Activated T-cell treated with anti-CD3 and anti-CD28 coated beads for 4 hours (primary cell): ENCODE data around the gene FGFR2.

ENCODE experiments used
- DNase-seq: peaks from one replicate; pipeline ENCODE4 v3.0.0-alpha.2; 2020

Gene FGFR2

GRCh38 chr10:121609426-121610380, 11.5 kb upstream of the FGFR2 start:
- no peak for DNase-seq

- peak; percentile 5 for DNase-seq
These were observed 10.4 kb upstream of the FGFR2 start for GRCh38 chr10:121608469-121609190.

GRCh38 chr10:121607310-121608055, 9.2 kb upstream of the FGFR2 start:
- DNase-seq: no peak

GRCh38 chr10:121605708-121606107, 7.5 kb upstream of the FGFR2 start:
- DNase-seq: no peak

DNA sequence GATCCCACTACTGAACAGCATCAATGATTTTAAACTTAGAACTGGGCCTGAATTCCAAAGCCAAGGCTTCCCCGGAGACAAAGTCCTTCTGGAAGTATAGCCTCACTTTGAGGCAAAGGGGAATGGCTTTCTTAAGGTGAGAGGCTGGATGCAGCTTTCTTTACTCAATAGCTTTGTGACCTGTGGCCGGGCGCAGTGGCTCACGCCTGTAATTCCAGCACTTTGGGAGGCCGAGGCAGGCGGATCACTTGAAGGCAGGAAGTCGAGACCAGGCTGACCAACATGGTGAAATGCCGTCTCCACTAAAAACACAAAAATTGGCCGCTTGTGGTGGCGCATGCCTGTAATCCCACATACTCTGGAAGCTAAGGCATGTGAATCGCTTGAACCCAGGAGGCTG, 3.2 kb upstream of the FGFR2 start:
- no peak for DNase-seq

GRCh38 chr10:121600611-121601010, 2.4 kb upstream of the FGFR2 start:
- DNase-seq: no peak

DNA sequence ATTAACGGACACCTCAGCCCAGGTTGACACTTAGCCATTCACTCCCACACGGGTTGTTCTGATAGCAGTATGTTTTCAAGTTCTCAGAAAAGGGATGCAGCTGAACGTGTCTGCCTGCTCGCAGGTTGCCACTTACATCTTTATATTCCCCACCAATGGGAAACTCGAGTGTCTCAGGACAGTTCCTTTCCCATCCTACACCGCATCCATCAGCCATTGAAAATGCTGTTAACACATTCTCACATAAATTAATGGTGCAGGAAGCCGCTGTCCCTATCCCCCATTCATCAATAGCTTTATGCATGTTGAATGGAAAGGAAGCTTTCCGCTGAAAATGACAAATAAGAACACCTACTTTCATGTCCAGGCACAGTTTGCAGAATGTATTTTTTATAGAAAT, 1.7 kb upstream of the FGFR2 start:
- no peak for DNase-seq

GRCh38 chr10:121597504-121598262, 561 bp downstream of the FGFR2 start:
- DNase-seq: no peak

DNA sequence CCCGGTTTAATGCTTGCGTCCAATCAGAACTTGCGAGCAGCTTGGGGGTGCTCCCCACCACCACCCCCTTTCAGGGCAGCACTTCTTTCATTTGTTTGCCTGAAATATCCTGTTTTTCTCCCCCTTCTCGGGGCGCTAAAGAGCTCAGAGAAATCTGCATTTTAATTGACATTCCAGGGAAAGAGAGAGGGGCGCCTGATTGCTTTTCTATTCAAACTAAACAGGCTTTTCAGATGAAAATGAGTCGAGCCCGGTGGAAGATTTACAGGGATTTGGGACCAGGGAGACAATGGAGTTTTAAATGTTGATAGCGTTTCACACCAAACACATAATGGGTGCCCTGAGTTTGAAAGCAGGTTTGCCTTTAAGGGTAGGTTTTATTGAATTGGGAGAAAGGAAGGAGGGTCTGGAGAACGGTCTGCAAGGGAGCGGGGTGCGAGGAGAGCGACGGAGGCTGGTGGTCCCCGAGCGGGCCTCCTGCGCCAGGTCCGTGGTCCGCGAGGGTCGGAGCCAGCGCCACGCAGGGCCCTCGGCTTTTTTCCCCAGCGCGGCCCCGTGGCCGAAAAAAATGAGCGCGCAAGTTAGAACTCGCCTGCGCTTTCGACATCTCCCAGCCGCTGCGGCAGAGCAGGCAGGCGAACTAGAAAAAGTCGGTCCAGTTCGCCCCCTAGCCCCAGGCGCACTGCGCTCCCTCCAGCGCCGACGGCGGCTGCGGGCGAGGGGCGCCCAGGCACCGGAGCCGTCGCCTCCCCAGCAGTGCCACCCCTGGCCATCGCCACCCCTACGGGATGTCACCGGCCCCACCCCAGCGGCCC, 1.3 kb downstream of the FGFR2 start:
- no peak for DNase-seq

- DNase-seq: no peak
These were observed 2.2 kb downstream of the FGFR2 start for GRCh38 chr10:121595806-121596688.

GRCh38 chr10:121595351-121595805, 2.9 kb downstream of the FGFR2 start:
- DNase-seq: no peak

DNA sequence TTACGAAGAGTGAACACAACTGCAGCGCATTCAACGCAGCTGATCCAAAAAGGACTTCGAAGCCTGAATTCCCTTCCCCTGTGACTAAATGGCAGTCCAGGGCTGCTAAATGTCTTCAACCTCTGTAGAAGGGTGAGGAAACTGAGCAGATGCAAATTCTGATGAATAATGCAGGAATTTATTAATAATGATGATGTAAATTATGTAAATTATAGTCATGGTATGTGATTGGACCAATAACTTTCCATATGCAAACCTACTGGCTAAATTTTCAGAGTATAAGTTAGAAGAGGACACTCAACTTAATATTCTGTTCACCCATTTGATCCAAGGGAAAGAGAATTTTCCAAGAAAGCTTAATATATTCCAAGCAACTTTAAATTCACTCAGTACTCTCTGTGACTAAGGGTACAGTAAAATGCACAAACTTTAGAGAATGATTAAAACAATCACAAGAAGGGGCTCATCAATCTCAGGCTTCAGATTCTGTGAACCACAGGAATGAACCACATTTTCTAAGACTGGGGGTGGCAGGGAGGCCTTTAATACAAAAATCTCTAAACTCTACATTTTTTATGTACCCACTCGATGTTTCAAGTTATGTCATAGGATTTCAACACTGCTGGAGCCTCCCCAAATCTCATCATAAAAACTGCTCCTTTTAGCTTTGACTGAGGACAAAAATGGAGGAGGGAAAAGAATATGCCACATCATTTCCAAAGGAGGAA, 3.5 kb downstream of the FGFR2 start:
- no peak for DNase-seq

DNA sequence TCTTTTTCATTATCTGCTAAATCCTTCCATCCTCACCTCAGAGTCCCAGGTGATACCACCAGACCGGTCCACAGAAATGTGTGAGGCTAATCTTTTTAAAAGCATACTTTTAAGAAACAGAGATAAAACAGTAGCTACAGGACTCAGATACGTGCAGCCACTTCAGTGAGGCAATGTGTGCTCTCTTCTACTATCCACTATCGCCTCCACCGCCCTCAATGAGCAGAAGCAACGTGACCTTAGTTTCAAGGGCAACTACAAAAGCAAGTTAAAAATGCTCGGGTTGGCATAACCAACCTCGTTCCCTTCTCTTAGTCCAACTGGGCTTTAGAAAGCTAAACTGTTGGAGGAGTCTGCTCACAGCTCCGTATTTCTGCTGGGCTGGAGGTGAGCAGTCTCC, 4.2 kb downstream of the FGFR2 start:
- DNase-seq: no peak

DNA sequence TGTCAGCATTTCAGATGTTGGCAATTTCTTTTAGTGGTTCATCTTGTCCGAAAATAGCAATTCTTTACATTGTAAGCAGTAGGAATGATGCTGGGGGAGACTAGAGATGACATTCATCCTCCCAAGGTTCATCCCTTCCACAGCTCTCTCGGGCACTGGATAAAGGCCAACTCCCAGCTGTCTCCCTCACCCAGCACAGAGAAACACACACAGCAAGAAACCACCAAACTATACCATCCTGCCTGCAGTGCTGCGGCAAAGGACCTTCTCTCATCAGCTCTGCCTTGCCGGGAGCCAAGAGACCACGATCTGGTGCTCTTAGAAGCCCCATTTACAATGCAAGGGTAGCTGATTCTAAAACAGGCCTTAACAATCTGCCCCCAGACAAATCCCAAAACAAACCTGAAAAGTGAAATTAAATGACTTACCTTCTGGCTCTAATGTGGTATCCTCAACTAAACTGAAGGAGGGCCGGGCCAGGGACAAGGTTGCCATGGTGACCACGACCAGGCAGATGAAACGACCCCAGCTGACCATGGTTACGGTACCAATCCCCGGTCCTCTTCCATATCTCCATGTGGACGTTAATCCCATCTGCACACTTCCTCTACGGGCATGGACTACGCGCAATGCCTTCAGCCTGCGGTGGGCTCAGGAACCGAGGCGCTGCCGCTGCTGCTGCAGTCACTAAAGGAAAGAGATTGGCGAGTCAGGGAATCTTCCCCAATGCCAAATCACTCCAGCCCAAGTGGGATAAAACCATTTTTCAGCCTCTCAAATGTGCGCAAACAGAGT, 4.8 kb downstream of the FGFR2 start:
- no peak for DNase-seq

- DNase-seq: no peak
These were observed 5.9 kb downstream of the FGFR2 start for GRCh38 chr10:121592155-121592890.

DNA sequence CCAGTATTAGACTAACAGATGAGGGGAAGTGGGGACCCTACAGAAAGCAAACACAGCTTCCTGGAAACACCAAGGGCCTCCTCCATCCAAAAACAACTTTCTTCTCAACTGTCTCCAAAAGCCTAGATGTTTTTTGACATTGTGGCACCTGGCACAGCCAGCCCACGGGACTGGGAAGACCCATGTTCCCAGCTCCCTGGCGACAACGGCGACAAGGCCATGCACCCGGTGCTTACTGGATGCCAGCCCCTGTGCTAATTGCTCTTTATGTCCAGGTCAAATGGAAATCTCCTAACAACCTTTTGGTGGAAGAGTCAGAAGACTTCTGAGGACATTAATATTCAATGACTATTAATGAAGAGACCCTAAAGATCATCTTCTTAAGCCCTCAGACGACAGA, 7.1 kb downstream of the FGFR2 start:
- no peak for DNase-seq

DNA sequence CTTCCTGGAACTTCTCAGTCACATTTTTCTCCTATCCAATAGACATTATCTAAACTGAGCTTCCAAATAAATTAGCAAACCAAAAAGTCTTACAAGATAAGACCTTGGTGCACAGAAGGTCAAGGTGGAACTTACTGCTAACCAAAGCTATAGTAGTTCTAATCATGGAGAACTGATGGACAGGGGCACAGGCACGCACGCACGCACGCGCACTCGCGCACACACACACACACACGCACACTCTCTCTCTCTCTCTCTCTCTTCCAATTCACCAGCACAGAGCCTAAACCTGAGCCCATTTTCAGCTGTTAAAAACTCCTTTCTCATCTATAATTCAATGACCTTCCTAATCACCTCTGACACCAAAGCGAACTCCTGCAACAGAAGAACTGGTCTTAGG, 7.5 kb downstream of the FGFR2 start:
- no peak for DNase-seq

DNA sequence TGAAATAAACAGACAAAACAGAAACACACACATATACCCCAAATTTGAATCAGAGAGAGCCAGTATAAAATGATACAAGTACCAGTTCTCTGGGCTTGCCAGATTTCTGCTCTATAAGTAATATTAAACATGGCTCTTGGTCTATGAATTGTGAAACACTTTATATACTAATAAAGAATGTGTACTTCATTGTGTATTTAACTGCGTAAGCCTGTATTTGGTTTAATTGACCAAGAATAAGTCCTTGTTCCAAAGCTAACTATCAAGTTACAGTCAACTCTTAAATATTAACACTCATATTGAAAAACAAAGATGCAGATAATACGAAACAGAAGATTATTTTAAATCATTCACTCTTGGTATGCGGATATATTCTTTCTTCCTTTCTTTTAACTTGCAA, 8.7 kb downstream of the FGFR2 start:
- no peak for DNase-seq
